WI38 (cell line): Measurements from ENCODE around the gene AEBP1.

Experiments used
- H3K4me3 ChIP-seq: 2 replicates; pipeline ENCODE4 v1.5.1; 2011; ENCODE audit warnings: low read depth, mild to moderate bottlenecking, control low read depth, low read length
- TF ChIP-seq, protein P1 (sequence below): IDR thresholded peaks from 2 replicates; pipeline ENCODE4 v1.5.1; 2012; ENCODE audit warnings: low read depth, mild to moderate bottlenecking, control low read depth, low read length

Gene AEBP1

DNA sequence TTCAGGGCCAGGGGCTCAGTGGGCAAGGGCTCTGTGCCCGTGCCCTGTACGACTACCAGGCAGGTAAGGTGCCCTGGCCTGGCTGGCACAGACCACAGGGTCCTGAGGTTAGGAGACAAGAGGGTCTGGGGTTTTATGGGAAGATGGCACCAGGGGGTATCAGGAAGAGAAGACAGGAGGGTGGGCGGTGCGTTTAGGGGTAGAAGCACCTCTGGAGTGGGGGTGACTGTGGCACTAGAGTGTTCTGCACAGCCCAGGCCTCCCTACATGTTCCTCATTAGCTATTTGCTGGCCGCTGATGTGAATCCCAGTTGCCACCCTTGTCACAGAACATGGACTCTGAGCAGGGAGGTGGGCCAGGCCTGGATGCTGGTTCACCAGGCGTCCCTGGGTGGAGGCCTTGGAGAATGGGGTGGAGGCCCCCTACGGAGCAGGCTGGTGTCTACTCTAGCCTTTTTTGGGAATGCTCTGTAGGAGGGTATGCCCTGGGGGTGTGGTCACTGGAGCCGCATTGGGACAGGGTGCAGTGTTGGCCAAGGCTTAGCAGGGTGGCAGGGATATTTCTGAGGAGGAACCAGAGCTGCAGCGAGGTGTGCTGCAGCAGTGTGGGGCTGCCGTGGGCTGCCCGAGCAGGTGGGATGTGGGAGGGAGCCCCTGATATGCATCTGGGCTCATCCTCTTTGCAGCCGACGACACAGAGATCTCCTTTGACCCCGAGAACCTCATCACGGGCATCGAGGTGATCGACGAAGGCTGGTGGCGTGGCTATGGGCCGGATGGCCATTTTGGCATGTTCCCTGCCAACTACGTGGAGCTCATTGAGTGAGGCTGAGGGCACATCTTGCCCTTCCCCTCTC lies 43.8 kb upstream of the AEBP1 start:
- TF ChIP-seq, protein P1, sequence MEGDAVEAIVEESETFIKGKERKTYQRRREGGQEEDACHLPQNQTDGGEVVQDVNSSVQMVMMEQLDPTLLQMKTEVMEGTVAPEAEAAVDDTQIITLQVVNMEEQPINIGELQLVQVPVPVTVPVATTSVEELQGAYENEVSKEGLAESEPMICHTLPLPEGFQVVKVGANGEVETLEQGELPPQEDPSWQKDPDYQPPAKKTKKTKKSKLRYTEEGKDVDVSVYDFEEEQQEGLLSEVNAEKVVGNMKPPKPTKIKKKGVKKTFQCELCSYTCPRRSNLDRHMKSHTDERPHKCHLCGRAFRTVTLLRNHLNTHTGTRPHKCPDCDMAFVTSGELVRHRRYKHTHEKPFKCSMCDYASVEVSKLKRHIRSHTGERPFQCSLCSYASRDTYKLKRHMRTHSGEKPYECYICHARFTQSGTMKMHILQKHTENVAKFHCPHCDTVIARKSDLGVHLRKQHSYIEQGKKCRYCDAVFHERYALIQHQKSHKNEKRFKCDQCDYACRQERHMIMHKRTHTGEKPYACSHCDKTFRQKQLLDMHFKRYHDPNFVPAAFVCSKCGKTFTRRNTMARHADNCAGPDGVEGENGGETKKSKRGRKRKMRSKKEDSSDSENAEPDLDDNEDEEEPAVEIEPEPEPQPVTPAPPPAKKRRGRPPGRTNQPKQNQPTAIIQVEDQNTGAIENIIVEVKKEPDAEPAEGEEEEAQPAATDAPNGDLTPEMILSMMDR: no peak
- no peak overlapping the region for H3K4me3 ChIP-seq

DNA sequence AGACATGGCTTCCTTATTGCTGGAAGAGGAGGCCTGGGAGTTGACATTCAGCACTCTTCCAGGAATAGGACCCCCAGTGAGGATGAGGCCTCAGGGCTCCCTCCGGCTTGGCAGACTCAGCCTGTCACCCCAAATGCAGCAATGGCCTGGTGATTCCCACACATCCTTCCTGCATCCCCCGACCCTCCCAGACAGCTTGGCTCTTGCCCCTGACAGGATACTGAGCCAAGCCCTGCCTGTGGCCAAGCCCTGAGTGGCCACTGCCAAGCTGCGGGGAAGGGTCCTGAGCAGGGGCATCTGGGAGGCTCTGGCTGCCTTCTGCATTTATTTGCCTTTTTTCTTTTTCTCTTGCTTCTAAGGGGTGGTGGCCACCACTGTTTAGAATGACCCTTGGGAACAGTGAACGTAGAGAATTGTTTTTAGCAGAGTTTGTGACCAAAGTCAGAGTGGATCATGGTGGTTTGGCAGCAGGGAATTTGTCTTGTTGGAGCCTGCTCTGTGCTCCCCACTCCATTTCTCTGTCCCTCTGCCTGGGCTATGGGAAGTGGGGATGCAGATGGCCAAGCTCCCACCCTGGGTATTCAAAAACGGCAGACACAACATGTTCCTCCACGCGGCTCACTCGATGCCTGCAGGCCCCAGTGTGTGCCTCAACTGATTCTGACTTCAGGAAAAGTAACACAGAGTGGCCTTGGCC lies 43.0 kb upstream of the AEBP1 start:
- TF ChIP-seq, protein P1: no peak

DNA sequence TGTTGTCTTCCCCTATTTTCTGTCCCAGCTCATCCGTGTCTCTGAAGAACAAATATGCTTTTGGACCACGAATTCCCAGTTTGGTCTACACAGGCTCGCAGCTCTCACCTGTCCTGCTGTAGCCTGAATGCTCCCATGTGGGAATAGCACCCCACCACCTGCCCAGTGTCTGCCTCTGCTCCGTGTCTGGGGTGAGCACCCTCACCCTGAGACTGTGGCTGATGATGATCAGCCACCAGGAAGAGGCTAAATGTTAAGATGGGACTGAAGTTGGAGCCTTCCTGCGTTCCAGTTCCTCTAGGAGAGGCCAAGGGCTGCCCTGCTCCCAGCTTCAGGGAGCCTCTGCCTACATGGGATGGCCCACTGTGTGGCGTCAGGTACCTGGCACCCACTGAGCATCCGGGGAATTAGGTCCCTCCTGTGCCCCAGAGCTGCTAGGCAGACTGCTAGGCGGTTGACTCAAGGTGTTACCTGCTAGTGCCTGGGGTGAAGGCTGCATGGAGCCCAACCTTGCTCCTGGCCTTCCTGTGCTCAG lies 42.4 kb upstream of the AEBP1 start:
- TF ChIP-seq, protein P1: no peak
- H3K4me3 ChIP-seq: no peak overlapping the region

More for the DNA sequence above, 43.0 kb upstream of the AEBP1 start:
- no peak overlapping the region for H3K4me3 ChIP-seq

DNA sequence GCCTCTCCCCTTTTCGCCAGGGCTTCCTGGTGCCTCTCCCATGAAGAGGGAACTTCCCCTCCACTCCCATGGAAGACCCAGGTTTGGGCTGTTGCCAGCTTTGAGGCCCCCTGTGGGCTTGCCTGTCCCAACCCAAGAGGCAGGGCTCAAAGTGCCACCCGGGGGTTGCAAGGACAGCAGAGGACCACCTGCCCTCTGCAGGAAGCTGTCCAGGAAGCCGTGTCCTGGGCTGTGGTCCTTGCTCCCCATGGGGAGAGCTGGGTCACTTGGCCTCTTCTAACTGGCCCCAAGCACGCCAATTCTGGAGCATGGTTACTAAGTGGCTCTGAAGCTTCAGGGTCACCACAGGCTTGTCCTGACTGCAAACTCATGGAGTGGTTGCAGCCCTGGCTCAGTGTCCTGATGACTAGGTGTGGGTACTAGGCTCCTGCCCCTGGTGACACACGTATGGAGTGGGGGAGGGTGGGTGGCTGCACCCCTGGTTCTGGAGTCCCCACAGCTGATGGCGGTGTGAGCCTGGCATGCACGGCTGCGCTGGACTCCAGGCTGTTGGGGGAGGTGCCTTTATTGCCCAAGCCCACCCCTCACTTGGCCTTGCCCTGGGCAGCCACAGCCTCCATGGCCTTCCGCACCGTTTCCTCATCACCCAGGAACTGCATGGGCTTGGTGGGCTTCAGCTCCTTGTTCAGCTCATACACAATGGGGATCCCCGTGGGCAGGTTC lies 41.8 kb upstream of the AEBP1 start:
- TF ChIP-seq, protein P1: no peak
- no peak overlapping the region for H3K4me3 ChIP-seq

DNA sequence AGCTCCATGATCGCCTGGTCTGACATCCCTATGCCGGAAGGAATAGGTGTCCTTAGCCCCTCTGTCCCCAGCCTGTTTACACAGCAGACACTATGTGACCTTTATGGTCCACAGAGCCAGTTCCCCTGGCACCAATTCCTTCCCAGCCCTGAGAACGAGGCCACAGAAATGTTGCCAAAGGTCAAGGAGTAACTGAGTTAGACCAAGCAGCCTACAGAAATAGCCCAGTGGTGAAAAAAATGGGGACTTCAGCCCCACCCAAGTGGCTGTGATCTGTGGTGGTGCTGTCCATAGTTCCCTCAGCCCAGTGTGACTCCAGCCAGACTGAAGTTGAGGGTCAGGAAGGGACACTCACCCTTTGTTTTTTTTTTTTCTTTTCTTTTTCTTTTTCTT lies 41.2 kb upstream of the AEBP1 start:
- H3K4me3 ChIP-seq: no peak overlapping the region
- TF ChIP-seq, protein P1: no peak

DNA sequence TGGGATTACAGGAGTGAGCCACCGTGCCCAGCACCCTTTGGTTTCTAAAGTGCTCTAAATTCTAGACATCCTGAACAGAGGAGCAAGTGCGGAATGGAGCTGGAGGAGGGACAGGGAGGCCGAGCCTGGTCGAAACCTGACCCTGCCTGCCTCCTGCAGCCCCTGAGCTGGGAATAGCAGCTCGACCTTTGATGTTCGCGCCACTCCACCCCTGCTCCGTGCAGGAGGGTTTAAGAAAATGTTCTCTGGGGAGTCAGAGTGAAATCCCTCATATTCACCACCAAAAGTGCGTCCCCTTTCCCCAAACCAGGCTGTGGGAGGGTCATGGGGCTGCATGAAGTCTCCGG lies 40.6 kb upstream of the AEBP1 start:
- H3K4me3 ChIP-seq: no peak overlapping the region
- TF ChIP-seq, protein P1: no peak
